AG09309 (cell line): ENCODE data around the gene KRT13.

Experiments used
- DNase-seq: peaks from one replicate; pipeline ENCODE4 v3.0.0-alpha.2; 2010; ENCODE audit warnings: low read depth
- H3K4me3 ChIP-seq: 2 replicates; pipeline ENCODE4 v1.5.1; 2011; ENCODE audit warnings: mild to moderate bottlenecking, low read depth, low read length, moderate library complexity; ENCODE audit not compliant: control insufficient read depth
- CTCF ChIP-seq: IDR thresholded peaks from 2 replicates; pipeline ENCODE4 v1.5.1; 2011; ENCODE audit warnings: mild to moderate bottlenecking, low read depth, low read length, inconsistent platforms; ENCODE audit not compliant: insufficient read depth, control insufficient read depth; ENCODE audit errors: missing control alignments

Gene KRT13

DNA sequence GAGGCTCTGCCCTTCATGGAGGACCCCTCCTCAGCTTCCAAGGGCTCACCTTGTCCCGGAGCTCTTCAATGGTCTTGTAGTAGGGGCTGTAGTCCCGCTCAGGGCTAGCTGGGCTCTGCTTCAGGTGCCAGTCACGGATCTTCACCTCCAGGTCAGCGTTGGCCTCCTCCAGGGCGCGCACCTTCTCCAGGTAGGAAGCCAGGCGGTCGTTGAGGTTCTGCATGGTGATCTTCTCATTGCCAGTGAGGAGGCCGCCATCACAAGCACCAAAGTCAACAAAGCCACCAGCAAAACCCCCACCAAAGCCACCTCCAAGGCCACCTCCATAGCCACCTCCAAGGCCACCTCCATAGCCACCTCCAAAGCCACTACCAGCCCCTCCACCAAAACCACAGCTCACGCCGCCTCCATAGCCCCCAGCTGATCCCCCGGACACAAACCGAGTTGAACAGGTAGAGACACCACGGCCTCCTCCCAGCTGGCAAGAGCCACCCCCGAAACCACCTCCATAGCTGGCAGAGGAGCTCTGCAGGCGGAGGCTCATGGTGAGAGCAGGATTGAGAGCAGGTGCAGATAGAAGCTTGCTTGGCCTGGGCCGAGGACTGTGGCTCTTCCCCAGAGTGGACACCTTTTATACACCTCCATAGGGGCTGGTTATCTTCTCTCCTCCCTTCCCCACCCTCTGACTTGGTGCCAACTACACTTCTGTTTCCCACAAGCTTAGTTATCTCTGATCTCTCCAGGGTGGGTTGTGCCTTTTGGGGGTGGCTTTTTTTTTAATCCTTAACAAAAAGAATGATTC is at the start of gene KRT13:
TSS of gene KRT13 (minus strand) at position 606 of the 802 bp plus-strand sequence. CDS start at position 544, 62 bp downstream.
- no peak within 1 kb of the TSS for H3K4me3 ChIP-seq
- DNase-seq = no peak
- TF ChIP-seq CTCF = no peak

- TF ChIP-seq CTCF = no peak
- DNase-seq = no peak
- H3K4me3 ChIP-seq = no peak overlapping the region
Measured at GRCh38 chr17:41553987-41554680, 48.7 kb upstream of the KRT13 start.

DNA sequence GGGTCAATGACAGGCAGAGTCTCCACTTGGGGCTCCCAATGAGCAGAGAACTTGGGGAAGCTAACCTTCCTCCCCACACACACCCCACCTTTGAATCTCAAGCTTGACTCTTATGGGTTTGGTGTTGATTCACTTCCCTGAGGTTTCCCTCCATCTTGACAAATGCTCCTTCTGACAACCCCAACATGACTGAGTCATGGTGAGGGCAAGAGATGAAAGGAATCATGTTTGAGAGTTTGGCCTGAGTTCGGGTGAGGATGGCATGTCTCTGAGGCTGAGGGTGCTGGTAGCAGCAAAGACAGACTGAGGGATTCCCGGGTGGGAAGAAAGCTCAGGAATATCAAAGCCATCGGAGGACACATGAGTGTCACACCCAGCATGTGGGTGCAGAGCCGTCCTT is 47.8 kb upstream of the KRT13 start:
- H3K4me3 ChIP-seq = no peak overlapping the region
- TF ChIP-seq CTCF = no peak
- DNase-seq = no peak

- DNase-seq = no peak
- no peak overlapping the region for H3K4me3 ChIP-seq
- TF ChIP-seq CTCF = no peak
Measured at GRCh38 chr17:41552455-41552854, 47.0 kb upstream of the KRT13 start.

DNA sequence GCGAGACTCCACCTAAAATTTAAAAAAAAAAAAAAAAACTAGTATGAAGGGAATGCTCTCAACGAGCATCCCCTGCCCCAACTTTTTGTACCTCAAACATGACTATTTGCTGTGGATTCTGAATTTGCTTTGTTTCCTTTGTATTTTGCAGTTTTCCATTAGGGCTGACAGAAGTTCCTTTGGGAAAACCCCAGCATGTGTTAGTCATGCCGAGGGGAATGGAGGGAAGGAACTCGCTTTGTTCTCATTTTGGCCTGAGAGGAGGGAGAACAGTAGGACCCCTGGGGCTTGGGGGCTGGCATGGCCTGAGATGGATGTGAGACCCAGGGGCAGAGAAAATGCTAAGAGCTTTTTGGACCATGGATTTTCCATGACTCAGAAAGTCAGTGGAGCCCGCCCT is 46.0 kb upstream of the KRT13 start:
- DNase-seq = no peak
- no peak overlapping the region for H3K4me3 ChIP-seq
- TF ChIP-seq CTCF = no peak

DNA sequence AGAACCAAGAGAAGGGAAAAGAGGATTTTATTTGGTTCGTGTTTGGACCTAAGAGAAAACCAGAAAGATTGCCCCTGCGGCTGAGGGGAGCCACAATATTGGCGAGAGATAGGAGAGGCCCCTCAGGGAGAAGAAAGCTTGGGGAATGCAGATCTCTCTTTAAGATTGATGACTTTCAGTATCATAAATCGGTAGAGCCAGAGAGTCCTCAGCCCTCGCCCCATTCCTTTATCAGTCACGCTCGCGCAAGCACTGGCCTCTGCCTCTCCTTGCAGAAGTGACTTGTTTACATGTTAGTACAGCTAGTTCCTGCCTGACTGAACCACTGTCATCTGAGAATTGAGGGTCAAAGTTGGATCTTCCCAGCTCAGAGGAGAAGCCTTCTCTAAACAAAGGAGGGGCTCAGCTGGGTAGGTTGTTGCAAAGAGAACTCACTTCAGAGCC is 44.2 kb upstream of the KRT13 start:
- no peak for TF ChIP-seq CTCF
- no peak for DNase-seq
- H3K4me3 ChIP-seq = no peak overlapping the region
